ELF-1 (cell line): Measurements from ENCODE around the gene TYW5.

ENCODE experiments used
- DNase-seq: peaks from one replicate; pipeline ENCODE4 v3.0.0-alpha.2; 2016; ENCODE audit warnings: low read depth, low spot score

Gene TYW5

GRCh38 chr2:199975273-199975895 is 20.1 kb upstream of the TYW5 start:
- no peak for DNase-seq

DNA sequence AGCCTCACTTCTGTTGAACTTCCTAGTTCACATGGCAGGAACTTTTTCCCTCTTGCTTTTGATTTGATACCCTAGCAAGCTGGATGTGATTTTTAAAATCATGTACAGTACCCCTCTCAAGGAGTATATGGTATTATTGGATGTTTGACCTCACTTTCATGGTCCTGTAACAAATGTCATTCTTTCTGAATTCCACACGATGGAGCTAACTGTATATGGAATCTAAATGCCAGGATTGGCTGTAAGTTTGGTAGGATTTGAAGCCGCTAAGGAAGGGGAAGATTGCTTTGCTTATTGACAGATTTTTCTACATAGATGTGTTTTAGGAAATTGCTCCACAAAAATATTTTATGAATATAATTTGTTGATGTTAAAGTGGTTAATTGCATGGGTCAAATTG is 18.4 kb upstream of the TYW5 start:
- DNase-seq = no peak

GRCh38 chr2:199972088-199972626 is 16.9 kb upstream of the TYW5 start:
- DNase-seq = no peak

- DNase-seq = no peak
Observed at GRCh38 chr2:199968126-199968525, 12.8 kb upstream of the TYW5 start.

DNA sequence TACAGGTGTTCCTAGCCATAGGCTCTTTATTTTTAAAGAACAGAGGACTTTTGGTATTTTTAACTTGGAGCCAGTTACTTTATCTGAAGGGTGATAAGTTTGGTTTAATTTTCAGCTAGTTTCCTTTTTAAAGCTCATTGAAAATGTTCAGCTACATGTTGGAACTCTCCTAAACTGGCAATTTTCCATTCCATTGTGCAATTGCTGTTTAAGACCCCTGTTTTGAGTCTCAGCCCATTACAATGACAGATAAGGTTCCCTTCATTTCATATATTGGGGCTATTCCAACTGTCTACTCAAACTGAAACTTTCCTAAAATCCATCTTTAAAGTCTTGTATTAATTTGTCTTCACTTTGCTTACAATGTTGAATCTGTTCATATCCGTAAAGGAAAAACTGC is 11.7 kb upstream of the TYW5 start:
- DNase-seq = no peak

GRCh38 chr2:199966405-199966804 is 11.1 kb upstream of the TYW5 start:
- DNase-seq = no peak

GRCh38 chr2:199962203-199962602 is 6.9 kb upstream of the TYW5 start:
- DNase-seq = no peak

- no peak for DNase-seq
Observed at GRCh38 chr2:199958014-199958413, 2.7 kb upstream of the TYW5 start.

DNA sequence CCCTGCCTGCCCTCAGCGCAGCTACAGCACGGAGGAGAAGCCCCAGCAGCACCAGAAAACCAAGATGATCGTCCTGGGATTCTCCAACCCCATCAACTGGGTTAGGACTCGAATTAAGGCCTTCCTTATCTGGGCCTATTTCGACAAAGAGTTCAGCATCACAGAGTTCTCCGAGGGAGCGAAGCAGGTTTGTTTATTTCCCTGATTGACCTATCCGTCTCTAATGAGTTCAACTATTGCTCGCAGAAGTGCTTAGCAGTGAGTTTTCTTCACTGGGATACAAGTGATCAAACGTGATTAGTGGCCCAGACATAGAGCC is 730 bp upstream of the TYW5 start:
- DNase-seq = no peak

DNA sequence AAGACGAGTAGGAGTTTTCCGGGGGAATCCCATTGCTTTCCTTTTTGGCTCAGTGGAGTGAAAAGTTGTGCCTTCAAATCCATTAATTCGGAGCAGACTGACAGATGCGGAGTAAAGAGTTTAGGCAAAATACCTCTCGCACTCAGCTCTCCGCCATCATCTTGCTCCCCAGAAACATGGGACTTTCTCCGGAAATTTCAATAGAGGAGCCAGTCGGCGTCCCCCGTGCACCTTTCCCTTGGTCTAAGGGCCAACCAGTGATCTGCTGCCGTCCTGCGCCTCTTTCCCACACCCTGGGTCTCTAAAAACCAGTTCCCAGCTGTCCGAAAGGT is 318 bp downstream of the TYW5 start:
- no peak for DNase-seq

- DNase-seq = no peak
Observed at GRCh38 chr2:199951023-199951422, 4.3 kb downstream of the TYW5 start.

- DNase-seq = no peak
Observed at GRCh38 chr2:199950396-199950795, 4.9 kb downstream of the TYW5 start.

DNA sequence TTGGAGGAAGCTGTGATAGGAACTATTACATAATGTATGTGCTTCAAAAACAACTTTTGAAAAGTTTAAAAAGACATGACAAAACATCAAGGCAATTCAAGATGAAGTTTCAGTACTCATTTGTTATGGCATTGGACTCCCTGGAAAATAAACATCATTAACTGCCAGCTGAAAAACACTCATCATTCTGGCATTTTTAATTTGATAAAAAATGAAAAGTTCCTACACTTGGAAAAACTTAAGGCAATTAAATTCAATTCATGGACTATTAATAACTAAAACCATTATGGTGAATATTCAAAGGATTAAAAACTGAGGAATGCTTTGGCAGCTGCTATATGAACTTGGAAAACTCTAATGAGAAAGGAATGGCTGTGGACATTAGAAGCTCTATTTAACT is 8.5 kb downstream of the TYW5 start:
- DNase-seq = no peak

DNA sequence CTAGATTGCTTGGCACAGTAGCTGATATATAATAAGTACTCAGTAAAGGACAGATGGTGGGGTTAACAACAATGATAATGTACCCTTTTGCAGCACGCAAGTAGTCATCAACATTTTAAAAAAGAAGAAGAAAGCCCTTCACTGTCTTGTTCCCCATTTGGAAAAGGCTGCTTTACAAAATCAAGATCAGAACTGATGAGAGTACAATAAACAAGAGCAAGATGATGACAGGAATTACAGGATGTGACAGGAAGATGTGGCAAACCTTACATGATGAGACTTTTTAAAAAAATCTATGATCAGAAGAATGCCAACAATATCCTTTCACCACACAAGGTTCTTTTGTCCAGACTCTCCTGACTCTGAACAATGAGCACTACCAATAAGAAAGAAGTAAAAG is 9.1 kb downstream of the TYW5 start:
- no peak for DNase-seq

GRCh38 chr2:199943373-199943772 is 11.9 kb downstream of the TYW5 start:
- DNase-seq = no peak

- peak; percentile 12 for DNase-seq
Observed at GRCh38 chr2:199940373-199940772, 14.9 kb downstream of the TYW5 start.

- no peak for DNase-seq
Observed at GRCh38 chr2:199936554-199936953, 18.7 kb downstream of the TYW5 start.

GRCh38 chr2:199933466-199933865 is 21.8 kb downstream of the TYW5 start:
- DNase-seq = no peak

DNA sequence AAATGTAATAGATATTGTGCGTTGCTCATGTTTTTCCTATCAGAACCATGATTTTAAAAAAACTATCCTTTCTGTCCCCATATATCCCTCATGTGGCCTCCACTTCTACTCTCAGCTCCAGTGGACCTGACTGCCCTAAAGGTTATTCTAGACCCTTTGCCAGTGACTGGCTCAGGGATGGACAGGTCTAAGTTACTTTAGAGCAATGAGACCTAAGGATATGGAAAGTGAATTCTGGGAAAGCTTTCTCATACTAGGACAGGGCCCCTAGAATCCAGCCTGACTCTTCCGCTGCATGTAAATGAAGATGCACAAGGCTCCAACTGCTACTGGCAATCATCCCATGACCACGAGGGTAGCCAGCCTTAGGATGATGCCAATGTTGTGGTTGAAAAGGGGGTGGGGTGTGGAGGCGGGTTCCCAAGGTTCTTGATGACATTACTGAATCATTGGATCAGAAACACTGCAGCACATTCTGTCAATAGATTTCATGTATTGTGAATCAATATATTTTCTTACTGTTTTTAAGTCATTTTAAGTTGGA is 22.9 kb downstream of the TYW5 start:
- no peak for DNase-seq

DNA sequence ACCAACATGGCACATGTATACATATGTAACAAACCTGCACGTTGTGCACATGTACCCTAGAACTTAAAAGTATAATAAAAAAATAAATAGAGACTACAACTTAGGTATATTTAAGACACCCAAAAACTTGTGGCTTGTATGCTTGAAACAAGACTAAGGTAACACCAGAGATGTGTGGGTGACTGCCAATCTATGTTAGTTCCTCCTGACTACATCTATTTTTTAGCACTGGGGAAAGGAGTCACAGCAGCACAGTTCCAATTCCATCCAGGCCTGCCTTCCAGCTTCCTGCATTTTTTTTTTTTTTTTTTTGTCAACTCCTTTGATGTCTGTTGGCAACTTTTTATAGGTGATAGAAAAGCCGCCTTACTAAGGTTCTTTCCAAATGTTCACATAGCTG is 26.0 kb downstream of the TYW5 start:
- DNase-seq = no peak

DNA sequence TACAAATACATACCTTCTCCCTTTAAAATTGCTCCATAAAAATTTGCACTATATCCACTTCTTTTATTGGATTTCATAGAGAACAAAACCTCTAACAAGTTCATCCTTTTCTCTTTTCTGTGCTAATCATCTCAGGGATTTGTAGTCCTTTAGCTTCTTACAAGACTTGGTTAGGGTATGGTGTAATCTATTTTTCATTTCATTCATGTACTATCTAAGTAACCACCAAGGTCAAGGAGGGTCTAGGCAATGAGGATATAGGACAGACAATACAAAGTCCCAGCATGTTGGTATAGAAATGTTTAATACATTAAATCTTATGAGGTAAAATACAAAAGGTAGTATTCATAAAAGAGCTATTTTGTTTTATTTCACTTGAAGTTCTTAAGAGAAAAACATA is 26.7 kb downstream of the TYW5 start:
- DNase-seq = no peak

GRCh38 chr2:199928226-199928625 is 27.1 kb downstream of the TYW5 start:
- no peak for DNase-seq

DNA sequence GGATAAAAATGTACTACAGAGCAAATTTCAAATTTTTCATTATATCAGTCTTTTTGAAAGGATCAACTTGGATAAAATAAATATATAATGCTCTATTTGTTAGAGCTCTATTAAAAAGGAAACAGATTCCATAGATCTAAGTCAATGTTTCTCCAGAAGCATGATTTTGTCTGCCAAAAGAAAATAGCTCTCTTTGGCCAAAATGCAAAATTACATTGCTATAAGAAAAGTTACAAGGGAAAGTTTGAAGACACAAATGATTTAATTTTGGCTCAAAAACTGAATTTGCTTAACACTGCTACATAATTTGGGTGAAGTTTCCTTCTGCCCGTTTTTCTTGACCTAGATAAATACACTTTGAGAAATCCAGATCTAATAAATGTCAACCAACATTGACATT is 28.5 kb downstream of the TYW5 start:
- no peak for DNase-seq

- no peak for DNase-seq
Observed at GRCh38 chr2:199923924-199924323, 31.4 kb downstream of the TYW5 start.
